HL-60/S4 treated with phorbol 12-myristate 13-acetate at 8.2 ng/mL for 4 days and 3 days (cell line): Measurements from ENCODE around the gene AKAP10.
"Not testable (repeated sequence)": the region's sequence is repeated elsewhere in the genome, so short reads cannot be mapped to it uniquely, and the experiment has no call there.

Experiments
- in situ Hi-C: fragments of 300-500 bp; cut with MboI; formaldehyde crosslinking; loops from 2 replicates; pipeline ENCODE4 v1.15.0; 2022; ENCODE audit warnings: low sequenced_read_pairs

The AKAP10 gene

GRCh38 chr17:19977293-19978208 is at the start of gene AKAP10:
Gene AKAP10, minus strand, starts transcription at chr17:19977828. Its CDS starts 149 bp downstream, at chr17:19977679.
- in situ Hi-C loops = no loop called here

GRCh38 chr17:20026960-20027359 is 49.3 kb upstream of the AKAP10 start:
- in situ Hi-C loops = no loop called here

GRCh38 chr17:20022701-20023100 is 45.1 kb upstream of the AKAP10 start:
- in situ Hi-C loops = no loop called here

- in situ Hi-C loops = not testable (repeated sequence)
Measured at GRCh38 chr17:20016475-20016992, 38.9 kb upstream of the AKAP10 start.

- in situ Hi-C loops = no loop called here
Measured at GRCh38 chr17:20012017-20012536, 34.4 kb upstream of the AKAP10 start.

GRCh38 chr17:20010936-20011335 is 33.3 kb upstream of the AKAP10 start:
- in situ Hi-C loops = no loop called here

- in situ Hi-C loops = no loop called here
Measured at GRCh38 chr17:20010099-20010863, 32.7 kb upstream of the AKAP10 start.

- in situ Hi-C loops = no loop called here
Measured at GRCh38 chr17:20009302-20010098, 31.9 kb upstream of the AKAP10 start, which contains the start of gene SPECC1. Gene SPECC1, plus strand, starts transcription at chr17:20009359. Its CDS starts 87,293 bp downstream, at chr17:20096652.

- in situ Hi-C loops = no loop called here
Measured at GRCh38 chr17:20009052-20009301, 31.3 kb upstream of the AKAP10 start.

- in situ Hi-C loops = no loop called here
Measured at GRCh38 chr17:20008242-20009051, 30.8 kb upstream of the AKAP10 start.

GRCh38 chr17:19996502-19996901 is 18.9 kb upstream of the AKAP10 start:
- in situ Hi-C loops = loop anchor here (10.0 kb wide), 1 partner anchor 108 kb away; no protein-coding TSS in a partner anchor

- in situ Hi-C loops = loop anchor here (10.0 kb wide), 1 partner anchor 109 kb away; no protein-coding TSS in a partner anchor
Measured at GRCh38 chr17:19996086-19996485, 18.5 kb upstream of the AKAP10 start.

- in situ Hi-C loops = loop anchor here (10.0 kb wide), 1 partner anchor 112 kb away; no protein-coding TSS in a partner anchor
Measured at GRCh38 chr17:19992803-19993713, 15.4 kb upstream of the AKAP10 start.

- in situ Hi-C loops = loop anchor here (10.0 kb wide), 1 partner anchor 113 kb away; no protein-coding TSS in a partner anchor
Measured at GRCh38 chr17:19991252-19991885, 13.7 kb upstream of the AKAP10 start.

- in situ Hi-C loops = no loop called here
Measured at GRCh38 chr17:19987897-19988296, 10.3 kb upstream of the AKAP10 start.

GRCh38 chr17:19986941-19987861 is 9.6 kb upstream of the AKAP10 start:
- in situ Hi-C loops = no loop called here
